ENCODE measurements around the gene SUGCT.
"Not testable (repeated sequence)": the region's sequence is repeated elsewhere in the genome, so short reads cannot be mapped to it uniquely, and the experiment has no call there.

Gene SUGCT

DNA sequence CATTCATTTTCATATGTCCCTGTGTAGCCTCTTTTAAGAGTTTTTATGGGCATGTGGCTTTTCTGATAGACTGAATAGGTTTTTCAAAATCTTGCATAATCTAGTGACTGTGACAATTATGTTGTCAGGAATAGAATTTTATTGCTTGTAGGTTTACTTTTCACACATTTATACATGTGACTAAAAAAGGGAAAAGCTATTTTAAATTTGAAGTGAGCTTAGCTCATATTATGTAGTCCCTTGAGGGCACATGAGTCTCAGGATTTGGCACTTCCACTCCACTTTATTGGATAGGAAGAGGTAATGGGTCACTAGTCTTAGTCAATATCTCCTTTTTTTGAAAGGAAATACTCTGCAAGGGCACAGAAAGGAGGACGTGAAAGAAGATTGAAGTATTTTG, 247.3 kb downstream of the SUGCT start:
- Histone ChIP-seq H3K9ac (ENCODE audit: low read depth, low read length) (no peak overlapping the region), H3K27me3 (ENCODE audit: control insufficient read depth, insufficient read depth, low read length) (no peaks in the 10 kb centered on the region), H3K4me3 (ENCODE audit: low read depth, low read length) (no peak overlapping the region), H3K36me3 (ENCODE audit: control insufficient read depth, insufficient read depth, low read length) (no peaks in the 10 kb centered on the region), H3K9me3 (ENCODE audit: control insufficient read depth, insufficient read depth, low read length) (no peaks in the 10 kb centered on the region), H3K4me1 (ENCODE audit: control insufficient read depth, insufficient read depth, low read length) (no peaks in the 10 kb centered on the region)

GRCh38 chr7:40393660-40394059, 258.9 kb downstream of the SUGCT start:
- Histone ChIP-seq H3K36me3 (ENCODE audit: control insufficient read depth, insufficient read depth, low read length) (no peaks in the 10 kb centered on the region), H3K9ac (ENCODE audit: low read depth, low read length) (no peak overlapping the region), H3K9me3 (ENCODE audit: control insufficient read depth, insufficient read depth, low read length) (no peaks in the 10 kb centered on the region), H3K4me1 (ENCODE audit: control insufficient read depth, insufficient read depth, low read length) (no peaks in the 10 kb centered on the region), H3K27me3 (ENCODE audit: control insufficient read depth, insufficient read depth, low read length) (no peaks in the 10 kb centered on the region), H3K4me3 (ENCODE audit: low read depth, low read length) (no peak overlapping the region)

- Histone ChIP-seq H3K9ac (ENCODE audit: low read depth, low read length) (no peak overlapping the region), H3K4me3 (ENCODE audit: low read depth, low read length) (no peak overlapping the region), H3K9me3 (ENCODE audit: control insufficient read depth, insufficient read depth, low read length) (no peaks in the 10 kb centered on the region), H3K4me1 (ENCODE audit: control insufficient read depth, insufficient read depth, low read length) (no peaks in the 10 kb centered on the region), H3K27me3 (ENCODE audit: control insufficient read depth, insufficient read depth, low read length) (no peaks in the 10 kb centered on the region), H3K36me3 (ENCODE audit: control insufficient read depth, insufficient read depth, low read length) (no peaks in the 10 kb centered on the region)
Measured at GRCh38 chr7:40394400-40394799, 259.6 kb downstream of the SUGCT start.

- no peaks in the 10 kb centered on the region for H3K36me3 ChIP-seq (ENCODE audit: control insufficient read depth, insufficient read depth, low read length)
- H3K27me3 ChIP-seq (ENCODE audit: control insufficient read depth, insufficient read depth, low read length), result no peaks in the 10 kb centered on the region
- no peak overlapping the region for H3K4me3 ChIP-seq (ENCODE audit: low read depth, low read length)
- H3K9me3 ChIP-seq (ENCODE audit: control insufficient read depth, insufficient read depth, low read length), result no peaks in the 10 kb centered on the region
- no peak overlapping the region for H3K9ac ChIP-seq (ENCODE audit: low read depth, low read length)
- H3K4me1 ChIP-seq (ENCODE audit: control insufficient read depth, insufficient read depth, low read length), result no peaks in the 10 kb centered on the region
Measured at GRCh38 chr7:40400525-40400924, 265.7 kb downstream of the SUGCT start.

DNA sequence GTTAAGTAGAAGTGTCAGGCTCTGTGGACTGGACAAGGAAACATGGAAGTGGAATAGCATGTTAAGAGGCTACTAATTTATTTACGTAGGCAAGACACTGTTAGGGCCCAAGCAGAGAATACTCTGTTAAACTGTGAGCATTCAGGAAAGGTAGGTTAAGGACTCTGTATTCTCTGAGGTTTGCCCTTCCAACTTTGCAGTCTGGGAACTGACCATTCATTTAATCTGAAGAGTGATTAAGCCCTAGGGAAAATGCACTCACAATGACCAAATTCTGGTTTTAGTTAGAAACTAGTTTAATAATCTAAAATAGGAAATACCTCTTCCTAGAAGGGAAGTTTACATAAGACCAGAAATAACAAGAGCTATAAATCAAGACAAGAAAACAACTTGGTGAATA, 266.6 kb downstream of the SUGCT start:
- Histone ChIP-seq H3K36me3 (ENCODE audit: control insufficient read depth, insufficient read depth, low read length) (no peaks in the 10 kb centered on the region), H3K9ac (ENCODE audit: low read depth, low read length) (no peak overlapping the region), H3K4me1 (ENCODE audit: control insufficient read depth, insufficient read depth, low read length) (no peaks in the 10 kb centered on the region), H3K9me3 (ENCODE audit: control insufficient read depth, insufficient read depth, low read length) (no peaks in the 10 kb centered on the region), H3K4me3 (ENCODE audit: low read depth, low read length) (no peak overlapping the region), H3K27me3 (ENCODE audit: control insufficient read depth, insufficient read depth, low read length) (no peaks in the 10 kb centered on the region)

GRCh38 chr7:40402661-40403060, 267.9 kb downstream of the SUGCT start:
- no peaks in the 10 kb centered on the region for H3K36me3 ChIP-seq (ENCODE audit: control insufficient read depth, insufficient read depth, low read length)
- no peaks in the 10 kb centered on the region for H3K4me1 ChIP-seq (ENCODE audit: control insufficient read depth, insufficient read depth, low read length)
- H3K9ac ChIP-seq (ENCODE audit: low read depth, low read length), result no peak overlapping the region
- no peaks in the 10 kb centered on the region for H3K9me3 ChIP-seq (ENCODE audit: control insufficient read depth, insufficient read depth, low read length)
- H3K4me3 ChIP-seq (ENCODE audit: low read depth, low read length), result no peak overlapping the region
- H3K27me3 ChIP-seq (ENCODE audit: control insufficient read depth, insufficient read depth, low read length), result no peaks in the 10 kb centered on the region

GRCh38 chr7:40403703-40404476, 269.1 kb downstream of the SUGCT start:
- Histone ChIP-seq H3K36me3 (ENCODE audit: control insufficient read depth, insufficient read depth, low read length) (no peaks in the 10 kb centered on the region), H3K4me3 (ENCODE audit: low read depth, low read length) (no peak overlapping the region), H3K9ac (ENCODE audit: low read depth, low read length) (no peak overlapping the region), H3K4me1 (ENCODE audit: control insufficient read depth, insufficient read depth, low read length) (no peaks in the 10 kb centered on the region), H3K27me3 (ENCODE audit: control insufficient read depth, insufficient read depth, low read length) (no peaks in the 10 kb centered on the region), H3K9me3 (ENCODE audit: control insufficient read depth, insufficient read depth, low read length) (no peaks in the 10 kb centered on the region)

GRCh38 chr7:40405991-40406390, 271.2 kb downstream of the SUGCT start:
- H3K4me1 ChIP-seq (ENCODE audit: control insufficient read depth, insufficient read depth, low read length), result no peaks in the 10 kb centered on the region
- H3K9ac ChIP-seq (ENCODE audit: low read depth, low read length), result no peak overlapping the region
- H3K27me3 ChIP-seq (ENCODE audit: control insufficient read depth, insufficient read depth, low read length), result no peaks in the 10 kb centered on the region
- H3K36me3 ChIP-seq (ENCODE audit: control insufficient read depth, insufficient read depth, low read length), result no peaks in the 10 kb centered on the region
- no peaks in the 10 kb centered on the region for H3K9me3 ChIP-seq (ENCODE audit: control insufficient read depth, insufficient read depth, low read length)
- no peak overlapping the region for H3K4me3 ChIP-seq (ENCODE audit: low read depth, low read length)

GRCh38 chr7:40412323-40412722, 277.5 kb downstream of the SUGCT start:
- H3K27me3 ChIP-seq (ENCODE audit: control insufficient read depth, insufficient read depth, low read length), result no peaks in the 10 kb centered on the region

DNA sequence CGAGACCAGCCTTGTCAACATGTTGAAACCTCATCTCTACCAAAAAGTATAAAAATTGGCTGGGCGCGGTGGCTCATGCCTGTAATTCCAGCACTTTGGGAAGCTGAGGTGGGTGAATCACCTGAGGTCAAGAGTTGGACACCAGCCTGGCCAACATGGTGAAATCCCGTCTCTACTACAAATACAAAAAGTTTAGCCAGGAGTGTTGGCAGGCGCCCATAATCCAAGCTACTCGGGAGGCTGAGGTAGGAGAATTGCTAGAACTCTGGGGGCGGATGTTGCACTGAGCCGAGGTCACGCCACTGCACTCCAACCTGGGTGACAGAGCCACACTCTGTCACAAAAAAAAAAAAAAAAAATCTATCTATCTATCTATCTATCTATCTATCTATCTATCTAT, 279.9 kb downstream of the SUGCT start:
- not testable (repeated sequence) for H3K9me3 ChIP-seq (ENCODE audit: control insufficient read depth, insufficient read depth, low read length); H3K36me3 ChIP-seq (ENCODE audit: control insufficient read depth, insufficient read depth, low read length); H3K9ac ChIP-seq (ENCODE audit: low read depth, low read length); H3K4me1 ChIP-seq (ENCODE audit: control insufficient read depth, insufficient read depth, low read length); H3K27me3 ChIP-seq (ENCODE audit: control insufficient read depth, insufficient read depth, low read length); H3K4me3 ChIP-seq (ENCODE audit: low read depth, low read length)

More at GRCh38 chr7:40412323-40412722, 277.5 kb downstream of the SUGCT start:
- Histone ChIP-seq H3K9me3 (ENCODE audit: control insufficient read depth, insufficient read depth, low read length) (no peaks in the 10 kb centered on the region), H3K36me3 (ENCODE audit: control insufficient read depth, insufficient read depth, low read length) (no peaks in the 10 kb centered on the region), H3K9ac (ENCODE audit: low read depth, low read length) (no peak overlapping the region), H3K4me1 (ENCODE audit: control insufficient read depth, insufficient read depth, low read length) (no peaks in the 10 kb centered on the region), H3K4me3 (ENCODE audit: low read depth, low read length) (no peak overlapping the region)

- H3K36me3 ChIP-seq (ENCODE audit: control insufficient read depth, insufficient read depth, low read length), result no peaks in the 10 kb centered on the region
- no peak overlapping the region for H3K9ac ChIP-seq (ENCODE audit: low read depth, low read length)
- H3K27me3 ChIP-seq (ENCODE audit: control insufficient read depth, insufficient read depth, low read length), result no peaks in the 10 kb centered on the region
- peaks cover 5% of the 10 kb centered on the region for H3K4me1 ChIP-seq (ENCODE audit: control insufficient read depth, insufficient read depth, low read length)
- no peaks in the 10 kb centered on the region for H3K9me3 ChIP-seq (ENCODE audit: control insufficient read depth, insufficient read depth, low read length)
- no peak overlapping the region for H3K4me3 ChIP-seq (ENCODE audit: low read depth, low read length)
Measured at GRCh38 chr7:40418448-40418847, 283.6 kb downstream of the SUGCT start.

- Histone ChIP-seq H3K4me1 (ENCODE audit: control insufficient read depth, insufficient read depth, low read length) (peaks cover 5% of the 10 kb centered on the region), H3K9ac (ENCODE audit: low read depth, low read length) (no peak overlapping the region), H3K27me3 (ENCODE audit: control insufficient read depth, insufficient read depth, low read length) (no peaks in the 10 kb centered on the region), H3K36me3 (ENCODE audit: control insufficient read depth, insufficient read depth, low read length) (no peaks in the 10 kb centered on the region), H3K4me3 (ENCODE audit: low read depth, low read length) (no peak overlapping the region), H3K9me3 (ENCODE audit: control insufficient read depth, insufficient read depth, low read length) (no peaks in the 10 kb centered on the region)
Measured at GRCh38 chr7:40418983-40419382, 284.2 kb downstream of the SUGCT start.

Measured in iPS-15b (cell line).